ENCODE data around the gene DRG1. TPM values are rescaled to one million over a fixed set of nuclear protein-coding genes. Genes with fewer than 3 reads are reported as not detected.
A peak's percentile ranks its signal among the peaks of the same experiment; 100 is the strongest.
"Not testable (repeated sequence)": the region's sequence is repeated elsewhere in the genome, so short reads cannot be mapped to it uniquely, and the experiment has no call there.

The DRG1 gene
- total and polyA plus RNA-seq, 9 donors: 46.8 to 87.1 (median 54.4) TPM

- no peak for DNase-seq
- TF ChIP-seq EP300 (IDR thresholded peaks at IDR 0.05) (no peak), CTCF (IDR thresholded peaks at IDR 0.05) (no peak), POLR2A (IDR thresholded peaks at IDR 0.05) (no peak)
- Histone ChIP-seq H3K4me3 (no peak overlapping the region), H3K27me3 (no peaks in the 10 kb centered on the region), H3K4me1 (ENCODE audit: insufficient read depth) (no peaks in the 10 kb centered on the region), H3K27ac (no peak overlapping the region), H3K36me3 (no peaks in the 10 kb centered on the region), H3K9me3 (no peaks in the 10 kb centered on the region)
- intact Hi-C loops (cut with DNase I): loop anchor here in 1 of 4 donors (10.0 kb wide), 1 partner anchor 50 kb away; the partner anchor contains the start of gene PATZ1
- WGBS, 3 donors: 71 to 83% (median 77%) methylated on average over 3 of the region's 3 CpGs
These were observed 5.1 kb upstream of the DRG1 start for GRCh38 chr22:31394326-31394725.

- H3K27ac ChIP-seq: no peak overlapping the region
These were observed 1.2 kb upstream of the DRG1 start for GRCh38 chr22:31398231-31398630.

GRCh38 chr22:31400023-31400397 is 606 bp downstream of the DRG1 start:
- TF ChIP-seq CTCF (IDR thresholded peaks at IDR 0.05) (no peak), EP300 (IDR thresholded peaks at IDR 0.05) (no peak), POLR2A (IDR thresholded peaks at IDR 0.05) (no peak)
- no peaks in the 10 kb centered on the region for H3K36me3 ChIP-seq
- peak overlapping the region; percentile 54 for H3K4me3 ChIP-seq
- no peak for DNase-seq
- peak overlapping the region; percentile 23 to 73 for H3K27ac ChIP-seq
- intact Hi-C loops (cut with DNase I): no loop called here
- WGBS, 3 donors: 0 to 1% (median 1%) methylated on average over 11 of the region's 11 CpGs
- H3K9me3 ChIP-seq: no peaks in the 10 kb centered on the region
- H3K4me1 ChIP-seq (ENCODE audit: insufficient read depth): peaks cover 3% of the 10 kb centered on the region
- no peaks in the 10 kb centered on the region for H3K27me3 ChIP-seq

More at GRCh38 chr22:31398231-31398630, 1.2 kb upstream of the DRG1 start:
- WGBS, 3 donors: 51 to 60% (median 51%) methylated on average over 5 of the region's 5 CpGs
- intact Hi-C loops (cut with DNase I): loop anchor here in 3 of 4 donors (5.0 to 10.0 kb wide), 2 partner anchors 51 to 53 kb away; partner anchors contain the start of gene PATZ1 (in 3 of the 3)
- H3K27me3 ChIP-seq: no peaks in the 10 kb centered on the region
- no peaks in the 10 kb centered on the region for H3K36me3 ChIP-seq
- no peak for TF ChIP-seq POLR2A (IDR thresholded peaks at IDR 0.05)
- TF ChIP-seq CTCF (IDR thresholded peaks at IDR 0.05): no peak
- no peak for TF ChIP-seq EP300 (IDR thresholded peaks at IDR 0.05)
- H3K4me1 ChIP-seq (ENCODE audit: insufficient read depth): peaks cover 3% of the 10 kb centered on the region
- no peaks in the 10 kb centered on the region for H3K9me3 ChIP-seq
- no peak for DNase-seq
- no peak overlapping the region for H3K4me3 ChIP-seq

- H3K36me3 ChIP-seq; H3K4me1 ChIP-seq (ENCODE audit: insufficient read depth); intact Hi-C loops (cut with DNase I); DNase-seq; H3K27me3 ChIP-seq; H3K9me3 ChIP-seq; H3K27ac ChIP-seq; H3K4me3 ChIP-seq: not testable (repeated sequence)
- WGBS, 3 donors: 89 to 91% (median 90%) methylated on average over 2 of the region's 2 CpGs
These were observed 2.9 kb downstream of the DRG1 start for GRCh38 chr22:31402350-31402749.

- DNase-seq: no peak
- Histone ChIP-seq H3K36me3 (no peaks in the 10 kb centered on the region), H3K9me3 (no peaks in the 10 kb centered on the region), H3K27me3 (no peaks in the 10 kb centered on the region), H3K4me3 (no peak overlapping the region), H3K4me1 (ENCODE audit: insufficient read depth) (no peaks in the 10 kb centered on the region), H3K27ac (no peak overlapping the region)
- TF ChIP-seq EP300 (IDR thresholded peaks at IDR 0.05): no peak
- TF ChIP-seq CTCF (IDR thresholded peaks at IDR 0.05): no peak
- TF ChIP-seq POLR2A (IDR thresholded peaks at IDR 0.05): no peak
- 82 to 86% (median 85%) methylated on average over 9 of the region's 9 CpGs for WGBS, 3 donors
- intact Hi-C loops (cut with DNase I): loop anchor here in 1 of 4 donors (10.0 kb wide), 1 partner anchor 49 kb away; no protein-coding TSS in a partner anchor
These were observed 26.1 kb downstream of the DRG1 start for GRCh38 chr22:31425331-31426050.
